ENCODE measurements around the gene PACRG.

DNA sequence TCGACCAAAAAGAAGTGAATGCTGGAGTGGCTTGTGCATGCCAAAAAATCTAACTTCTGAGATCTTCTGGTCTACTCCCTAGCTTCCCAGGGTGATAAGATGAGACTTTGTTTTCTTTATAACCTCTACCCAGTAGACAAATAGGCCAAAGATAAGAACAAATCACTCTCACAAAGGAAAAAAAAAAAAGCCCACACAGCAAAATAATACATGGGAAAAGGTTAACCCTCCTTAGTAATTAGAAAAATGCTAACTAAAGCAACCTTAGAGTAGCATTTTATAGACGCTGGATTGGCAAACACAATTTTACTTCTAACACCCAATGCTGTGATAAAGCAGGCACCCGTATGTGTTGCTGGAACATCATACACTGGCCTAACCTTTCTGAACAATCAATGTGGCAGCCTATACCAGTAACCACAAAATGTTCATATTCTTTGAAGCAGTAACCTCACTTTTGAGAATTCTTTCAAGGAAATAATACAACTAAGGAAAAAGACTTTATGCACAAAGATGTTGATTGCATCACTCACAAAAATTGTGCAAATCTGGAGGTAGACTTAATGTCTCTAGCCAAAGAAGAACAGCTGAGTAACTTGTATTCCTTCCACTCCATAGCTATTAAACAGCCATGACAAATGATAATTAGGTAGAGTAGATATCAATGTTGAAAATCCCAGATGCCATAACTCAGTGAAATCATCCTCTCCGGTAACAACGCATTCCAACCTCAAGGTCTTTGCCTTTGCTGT lies 570.5 kb downstream of the PACRG start:
- TF ChIP-seq, protein P1, sequence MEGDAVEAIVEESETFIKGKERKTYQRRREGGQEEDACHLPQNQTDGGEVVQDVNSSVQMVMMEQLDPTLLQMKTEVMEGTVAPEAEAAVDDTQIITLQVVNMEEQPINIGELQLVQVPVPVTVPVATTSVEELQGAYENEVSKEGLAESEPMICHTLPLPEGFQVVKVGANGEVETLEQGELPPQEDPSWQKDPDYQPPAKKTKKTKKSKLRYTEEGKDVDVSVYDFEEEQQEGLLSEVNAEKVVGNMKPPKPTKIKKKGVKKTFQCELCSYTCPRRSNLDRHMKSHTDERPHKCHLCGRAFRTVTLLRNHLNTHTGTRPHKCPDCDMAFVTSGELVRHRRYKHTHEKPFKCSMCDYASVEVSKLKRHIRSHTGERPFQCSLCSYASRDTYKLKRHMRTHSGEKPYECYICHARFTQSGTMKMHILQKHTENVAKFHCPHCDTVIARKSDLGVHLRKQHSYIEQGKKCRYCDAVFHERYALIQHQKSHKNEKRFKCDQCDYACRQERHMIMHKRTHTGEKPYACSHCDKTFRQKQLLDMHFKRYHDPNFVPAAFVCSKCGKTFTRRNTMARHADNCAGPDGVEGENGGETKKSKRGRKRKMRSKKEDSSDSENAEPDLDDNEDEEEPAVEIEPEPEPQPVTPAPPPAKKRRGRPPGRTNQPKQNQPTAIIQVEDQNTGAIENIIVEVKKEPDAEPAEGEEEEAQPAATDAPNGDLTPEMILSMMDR (conservative IDR thresholded peaks at IDR 0.05 in 1 of 2, IDR thresholded peaks at IDR 0.05 in 1 of 2; ENCODE audit: extremely low read depth in 1 of 2, insufficient read depth in 1 of 2, low read depth in 1 of 2, low read length in 2 of 2): no peak
- TF ChIP-seq EZH2 (IDR thresholded peaks at IDR 0.05; ENCODE audit: borderline replicate concordance, low read length): no peak
